Mesenchymal stem cell (in vitro differentiated cells and primary cell): Measurements from ENCODE around the gene PSMF1.

Experiments
- DNase-seq: peaks from one replicate; pipeline ENCODE4 v3.0.0-alpha.2; 2013
- H2AFZ ChIP-seq: one replicate; pipeline ENCODE4 v1.6.1; 2013; ENCODE audit warnings: low read depth, mild to moderate bottlenecking, control low read depth, inconsistent platforms, low read length, moderate library complexity
- H2AK5ac ChIP-seq: 2 replicates; pipeline ENCODE4 v1.6.1; 2013; ENCODE audit warnings: low read length, moderate library complexity, mild to moderate bottlenecking, inconsistent platforms; ENCODE audit not compliant: severe bottlenecking
- H2BK120ac ChIP-seq: one replicate; pipeline ENCODE4 v1.6.1; 2013; ENCODE audit warnings: low read depth, mild to moderate bottlenecking, inconsistent platforms, low read length, moderate library complexity
- H2BK12ac ChIP-seq, 2 experiments: one replicate each; pipeline ENCODE4 v1.6.1; 2013; ENCODE audit warnings: inconsistent platforms in 2 of 2, low read length in 2 of 2, mild to moderate bottlenecking in 2 of 2, moderate library complexity in 2 of 2, control low read depth in 1 of 2
- H2BK15ac ChIP-seq: one replicate; pipeline ENCODE4 v1.6.1; 2013; ENCODE audit warnings: mild to moderate bottlenecking, low read depth, inconsistent platforms; ENCODE audit not compliant: poor library complexity, severe bottlenecking
- H2BK5ac ChIP-seq: 2 replicates; pipeline ENCODE4 v1.6.1; 2013; ENCODE audit warnings: low read depth, mild to moderate bottlenecking, low read length, control low read depth, inconsistent platforms; ENCODE audit not compliant: poor library complexity, severe bottlenecking
- H3K14ac ChIP-seq, 2 experiments: one replicate each; pipeline ENCODE4 v1.6.1; 2013; ENCODE audit warnings: inconsistent platforms in 2 of 2, low read length in 2 of 2, control low read depth in 1 of 2, mild to moderate bottlenecking in 1 of 2, moderate library complexity in 1 of 2
- H3K18ac ChIP-seq, 2 experiments: one replicate each; pipeline ENCODE4 v1.6.1; 2013; ENCODE audit warnings: inconsistent platforms in 2 of 2, low read length in 2 of 2, control low read depth in 1 of 2, low read depth in 1 of 2, mild to moderate bottlenecking in 1 of 2
- H3K23ac ChIP-seq, 2 experiments: one replicate each; pipeline ENCODE4 v1.6.1; 2013; ENCODE audit warnings: inconsistent platforms in 2 of 2, low read length in 2 of 2, mild to moderate bottlenecking in 2 of 2, moderate library complexity in 2 of 2, control low read depth in 1 of 2
- H3K27ac ChIP-seq: 2 replicates; pipeline ENCODE4 v1.5.1; 2013; ENCODE audit warnings: mild to moderate bottlenecking, moderate library complexity, low read length, control low read depth, inconsistent platforms; ENCODE audit not compliant: poor library complexity, severe bottlenecking
- H3K27me3 ChIP-seq, 2 experiments: 2 replicates each; pipeline versions ENCODE4 v1.6.1 to v1.7.0; 2013; ENCODE audit warnings: low read length in 2 of 2, mild to moderate bottlenecking in 2 of 2, moderate library complexity in 2 of 2, control low read depth in 1 of 2, inconsistent platforms in 1 of 2; ENCODE audit not compliant: control insufficient read depth in 1 of 2, insufficient read depth in 1 of 2
- H3K36me3 ChIP-seq, 2 experiments: 2 replicates each; pipeline versions ENCODE4 v1.6.1 to v1.7.0; 2013; ENCODE audit warnings: low read length in 2 of 2, control low read depth in 1 of 2, inconsistent platforms in 1 of 2, low read depth in 1 of 2, mild to moderate bottlenecking in 1 of 2; ENCODE audit not compliant: insufficient read depth in 2 of 2, control insufficient read depth in 1 of 2
- H3K4ac ChIP-seq, 2 experiments: one replicate each; pipeline ENCODE4 v1.6.1; 2013; ENCODE audit warnings: inconsistent platforms in 2 of 2, low read length in 2 of 2, mild to moderate bottlenecking in 2 of 2, moderate library complexity in 2 of 2, control low read depth in 1 of 2, low read depth in 1 of 2
- H3K4me1 ChIP-seq: 2 replicates; pipeline ENCODE4 v1.6.1; 2013; ENCODE audit warnings: low read depth, low read length, control low read depth; ENCODE audit not compliant: control insufficient read depth, insufficient read depth
- H3K4me2 ChIP-seq: 2 replicates; pipeline ENCODE4 v1.6.1; 2013; ENCODE audit warnings: low read length, mild to moderate bottlenecking, inconsistent platforms; ENCODE audit not compliant: poor library complexity, severe bottlenecking
- H3K4me3 ChIP-seq, 2 experiments: 2 replicates each; pipeline versions ENCODE4 v1.5.1 to v1.7.0; 2013; ENCODE audit warnings: low read length in 2 of 2, mild to moderate bottlenecking in 2 of 2, control low read depth in 1 of 2, low read depth in 1 of 2; ENCODE audit not compliant: insufficient read depth in 1 of 2
- H3K79me1 ChIP-seq: replicated peaks from 2 replicates; pipeline ENCODE4 v1.6.1; 2013; ENCODE audit warnings: mild to moderate bottlenecking, control low read depth, low read length, inconsistent platforms; ENCODE audit not compliant: poor library complexity, severe bottlenecking
- H3K9ac ChIP-seq: 2 replicates; pipeline ENCODE4 v1.7.0; 2013; ENCODE audit warnings: mild to moderate bottlenecking, low read length, moderate library complexity
- H3K9me3 ChIP-seq: 2 replicates; pipeline ENCODE4 v1.7.0; 2013; ENCODE audit warnings: mild to moderate bottlenecking, low read length; ENCODE audit not compliant: control insufficient read depth
- H4K8ac ChIP-seq: one replicate; pipeline ENCODE4 v1.6.1; 2013; ENCODE audit warnings: inconsistent platforms, mild to moderate bottlenecking, low read length, moderate library complexity
- H4K91ac ChIP-seq: one replicate; pipeline ENCODE4 v1.6.1; 2013; ENCODE audit warnings: mild to moderate bottlenecking, low read length, inconsistent platforms
- WGBS: methylation state at CpG from one replicate; pipeline ENCODE4 v1.1.7; 2013; ENCODE audit warnings: mixed read lengths; 5-methylcytosine and 5-hydroxymethylcytosine counted together

Gene PSMF1

DNA sequence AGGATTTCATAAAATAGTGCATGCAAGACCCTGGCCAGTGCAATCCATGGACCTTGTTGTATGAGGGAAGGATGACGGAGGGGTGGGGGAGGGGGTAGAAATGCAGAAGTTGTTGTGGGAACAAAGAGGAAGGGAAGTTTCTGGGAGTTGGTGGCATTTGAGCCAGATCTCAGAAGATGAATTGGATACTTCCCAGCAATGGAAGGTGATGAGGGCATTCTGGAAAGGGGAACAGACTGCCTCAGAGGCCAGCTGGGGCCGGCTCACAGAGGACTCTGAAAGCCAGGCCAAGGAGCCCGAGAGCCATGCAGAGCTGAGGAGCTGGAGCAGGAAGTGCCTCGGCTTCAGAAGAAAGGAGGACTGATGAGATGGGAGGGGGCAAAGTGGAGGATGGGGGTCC lies 63.7 kb downstream of the PSMF1 start:
- Histone ChIP-seq H2BK5ac (no peak overlapping the region), H2AK5ac (no peak overlapping the region), H2AFZ (no peak overlapping the region), H2BK15ac (no peak overlapping the region), H3K4me3 (no peak overlapping the region), H3K4me2 (no peak overlapping the region), H3K23ac (no peak overlapping the region), H3K9me3 (no peaks in the 10 kb centered on the region), H3K27ac (no peak overlapping the region), H3K36me3 (peaks cover 0 to 5% of the 10 kb centered on the region in 2 experiments), H3K9ac (no peak overlapping the region), H3K14ac (no peak overlapping the region), H3K4me1 (peaks cover 16% of the 10 kb centered on the region), H4K91ac (no peak overlapping the region), H3K18ac (no peak overlapping the region), H2BK120ac (no peak overlapping the region), H2BK12ac (no peak overlapping the region), H4K8ac (no peak overlapping the region), H3K4ac (no peak overlapping the region), H3K79me1 (no peaks in the 10 kb centered on the region), H3K27me3 (peaks cover 37 to 41% of the 10 kb centered on the region in 2 experiments)
- no peak for DNase-seq
- 78% methylated on average over 4 of the region's 4 CpGs for WGBS

DNA sequence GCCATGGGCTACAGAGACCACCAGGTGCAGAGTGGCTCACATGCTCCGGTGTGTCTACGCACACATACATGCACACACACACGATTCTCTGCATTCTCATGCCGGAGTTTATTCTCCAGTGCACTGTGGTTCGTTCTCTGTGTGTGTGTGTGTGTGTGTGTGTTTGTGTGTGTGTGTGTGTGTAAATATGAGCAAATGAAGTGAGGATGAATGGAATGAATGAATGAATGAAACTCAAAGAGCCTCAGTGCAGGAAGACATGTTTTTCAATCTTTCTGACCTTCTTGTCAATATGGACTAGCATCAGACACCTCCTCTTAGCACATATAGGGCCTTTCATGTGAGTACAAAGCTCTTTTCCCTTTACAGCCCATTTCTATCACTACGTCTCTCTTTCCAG lies 64.8 kb downstream of the PSMF1 start:
- H2BK120ac ChIP-seq, result no peak overlapping the region
- H3K4me3 ChIP-seq, result no peak overlapping the region
- peaks cover 0 to 5% of the 10 kb centered on the region in 2 experiments for H3K36me3 ChIP-seq
- DNase-seq, result no peak
- peaks cover 46 to 50% of the 10 kb centered on the region in 2 experiments for H3K27me3 ChIP-seq
- H3K14ac ChIP-seq, result no peak overlapping the region
- no peak overlapping the region for H2BK15ac ChIP-seq
- WGBS, result 91% methylated on average over 6 of the region's 6 CpGs
- H2AFZ ChIP-seq, result no peak overlapping the region
- H3K27ac ChIP-seq, result no peak overlapping the region
- H2BK12ac ChIP-seq, result no peak overlapping the region
- no peak overlapping the region for H4K8ac ChIP-seq
- no peak overlapping the region for H3K18ac ChIP-seq
- no peak overlapping the region for H3K9ac ChIP-seq
- H4K91ac ChIP-seq, result no peak overlapping the region
- no peak overlapping the region for H3K4ac ChIP-seq
- H2AK5ac ChIP-seq, result no peak overlapping the region
- H3K4me2 ChIP-seq, result no peak overlapping the region
- H3K4me1 ChIP-seq, result peaks cover 16% of the 10 kb centered on the region
- H3K9me3 ChIP-seq, result no peaks in the 10 kb centered on the region
- H2BK5ac ChIP-seq, result no peak overlapping the region
- no peak overlapping the region for H3K23ac ChIP-seq
- H3K79me1 ChIP-seq, result no peaks in the 10 kb centered on the region

DNA sequence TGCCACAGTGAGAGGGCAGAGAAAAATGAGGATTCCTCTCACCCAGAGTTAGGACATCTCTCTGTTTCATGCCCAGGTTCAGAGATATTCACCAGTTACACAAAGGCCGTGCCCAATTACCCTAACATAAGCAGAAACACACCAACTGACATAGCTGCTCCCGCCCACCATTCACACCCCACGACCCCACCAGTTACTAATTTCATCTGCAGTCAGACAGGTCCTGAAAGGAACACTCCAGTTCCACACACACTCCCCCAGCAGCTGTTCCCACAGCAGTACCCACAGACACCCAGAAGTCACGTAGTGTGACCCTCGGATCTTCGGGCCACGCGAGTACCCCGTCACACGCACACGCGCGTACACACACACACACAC lies 65.8 kb downstream of the PSMF1 start:
- H3K4ac ChIP-seq, result no peak overlapping the region
- no peaks in the 10 kb centered on the region for H3K9me3 ChIP-seq
- H3K36me3 ChIP-seq, result peaks cover 0 to 5% of the 10 kb centered on the region in 2 experiments
- no peak overlapping the region for H2BK5ac ChIP-seq
- H3K23ac ChIP-seq, result no peak overlapping the region
- no peak overlapping the region for H3K4me2 ChIP-seq
- peaks cover 18% of the 10 kb centered on the region for H3K4me1 ChIP-seq
- no peak overlapping the region for H3K14ac ChIP-seq
- no peak overlapping the region for H3K9ac ChIP-seq
- H2BK15ac ChIP-seq, result no peak overlapping the region
- DNase-seq, result no peak
- H4K8ac ChIP-seq, result no peak overlapping the region
- H2BK12ac ChIP-seq, result no peak overlapping the region
- H2BK120ac ChIP-seq, result no peak overlapping the region
- no peaks in the 10 kb centered on the region for H3K79me1 ChIP-seq
- no peak overlapping the region for H2AK5ac ChIP-seq
- no peak overlapping the region for H3K27ac ChIP-seq
- H3K18ac ChIP-seq, result no peak overlapping the region
- H4K91ac ChIP-seq, result no peak overlapping the region
- WGBS, result 65% methylated on average over 6 of the region's 13 CpGs
- no peak overlapping the region for H3K4me3 ChIP-seq
- H2AFZ ChIP-seq, result no peak overlapping the region
- peaks cover 55 to 58% of the 10 kb centered on the region in 2 experiments for H3K27me3 ChIP-seq

DNA sequence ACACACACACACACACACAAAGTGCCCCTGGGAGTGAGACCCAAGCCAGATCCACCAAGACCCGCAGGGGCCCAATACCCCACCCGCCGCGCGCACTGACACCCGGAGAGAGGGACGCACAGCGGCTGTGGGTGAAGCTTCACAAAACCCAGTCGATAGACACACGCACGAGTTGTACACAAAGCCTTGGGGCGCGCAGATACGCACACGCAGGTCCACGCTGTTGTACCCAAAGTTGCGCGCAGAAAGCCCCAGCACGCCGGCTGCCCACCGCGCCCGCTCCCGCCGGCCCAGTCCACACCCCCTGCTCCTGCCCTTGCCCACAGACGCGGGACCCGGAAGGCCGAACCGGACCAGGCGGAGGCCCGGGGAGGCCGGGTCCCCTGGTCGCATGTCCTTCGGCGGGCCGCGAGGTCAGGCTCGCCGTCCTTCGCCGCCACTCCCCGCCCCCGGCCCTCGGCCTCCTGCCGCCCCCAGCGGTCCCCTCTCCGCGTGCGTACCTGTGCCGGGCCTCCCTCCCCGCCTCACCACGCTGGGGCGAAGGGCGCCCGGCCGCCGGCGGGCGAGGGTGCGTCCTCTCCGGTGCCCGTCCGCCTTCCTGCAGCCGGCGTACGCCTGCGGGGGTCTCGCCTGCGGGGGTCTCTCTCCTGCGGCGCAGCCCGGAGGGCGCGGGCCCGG lies 66.4 kb downstream of the PSMF1 start, which contains the start of gene TMEM74B:
TSS of gene TMEM74B (minus strand) at position 344 of the 678 bp plus-strand sequence. CDS start 1,180 bp downstream, outside the sequence.
- Histone ChIP-seq H3K4ac (no peak within 1 kb of the TSS), H3K9me3 (no peaks in the 10 kb centered on the region), H3K23ac (no peak within 1 kb of the TSS), H3K4me3 (peak within 1 kb of the TSS; percentile 37 to 57), H2AFZ (no peak within 1 kb of the TSS), H3K9ac (no peak within 1 kb of the TSS), H2BK12ac (no peak within 1 kb of the TSS), H3K27me3 (peaks cover 60 to 63% of the 10 kb centered on the region in 2 experiments), H3K18ac (peak within 1 kb of the TSS in 1 of 2 experiments; percentile 24), H4K91ac (no peak within 1 kb of the TSS), H2BK15ac (peak within 1 kb of the TSS; percentile 76), H2BK120ac (no peak within 1 kb of the TSS), H3K79me1 (no peaks in the 10 kb centered on the region), H3K36me3 (peaks cover 0 to 5% of the 10 kb centered on the region in 2 experiments), H3K14ac (no peak within 1 kb of the TSS), H2BK5ac (no peak within 1 kb of the TSS), H2AK5ac (no peak within 1 kb of the TSS), H3K4me1 (peaks cover 18% of the 10 kb centered on the region), H3K27ac (no peak within 1 kb of the TSS), H4K8ac (no peak within 1 kb of the TSS), H3K4me2 (peak within 1 kb of the TSS; percentile 93)
- WGBS, result 3% methylated on average over 47 of the region's 76 CpGs
- DNase-seq, result peak; percentile 18
